PFSK-1 (cell line): ENCODE data around the gene IGF2R.

Experiments used
- FOXP2 ChIP-seq: optimal IDR thresholded peaks from 2 replicates; pipeline ENCODE3; 2011; ENCODE audit warnings: borderline replicate concordance, control low read depth, inconsistent platforms; ENCODE audit not compliant: insufficient read depth; ENCODE audit errors: extremely low read length, extremely low read depth
- POLR2AphosphoS5 ChIP-seq: IDR thresholded peaks from 2 replicates; pipeline ENCODE4 v1.6.1; 2012; ENCODE audit warnings: low read depth, mild to moderate bottlenecking, control low read depth, low read length, moderate library complexity
- SIN3A ChIP-seq: IDR thresholded peaks from 2 replicates; pipeline ENCODE4 v1.6.1; 2012; ENCODE audit warnings: mild to moderate bottlenecking, low read length, moderate library complexity, borderline replicate concordance; ENCODE audit not compliant: insufficient read depth
- TAF1 ChIP-seq: IDR thresholded peaks from 2 replicates; pipeline ENCODE4 v1.6.1; 2012; ENCODE audit warnings: low read length, control low read depth, borderline replicate concordance; ENCODE audit not compliant: insufficient read depth

DNA sequence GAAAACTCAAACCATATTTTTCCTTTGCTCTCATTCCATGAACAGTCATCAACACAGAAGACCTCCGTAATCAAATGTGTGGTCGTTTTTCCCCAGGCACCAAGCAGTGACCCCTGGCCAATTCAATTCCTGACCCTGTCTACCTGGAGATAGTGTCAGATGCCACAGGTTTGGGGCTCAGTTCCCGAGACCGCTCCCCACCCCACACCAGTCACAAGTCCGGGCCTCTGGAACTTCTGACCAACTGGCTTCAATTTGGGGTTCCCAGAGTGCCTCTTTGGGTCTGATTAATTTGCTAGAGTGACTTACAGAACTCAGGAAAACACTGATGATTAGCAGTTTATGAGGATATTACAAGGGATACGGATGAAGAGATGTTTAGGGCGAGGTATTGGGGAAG is 6.0 kb downstream of the IGF2R start:
- no peak for TF ChIP-seq TAF1
- TF ChIP-seq FOXP2 = no peak
- TF ChIP-seq POLR2AphosphoS5 = no peak
- no peak for TF ChIP-seq SIN3A
